Endodermal cell (in vitro differentiated cells): Measurements from ENCODE around the gene PIF1. TPM values are rescaled to one million over a fixed set of nuclear protein-coding genes. Genes with fewer than 3 reads are reported as not detected.

Source experiments
- DNase-seq: peaks from one replicate; pipeline ENCODE4 v3.0.0-alpha.2; 2017
- H3K27ac ChIP-seq: 2 replicates; pipeline ENCODE4 v1.5.1; 2013; ENCODE audit warnings: mild to moderate bottlenecking, low read depth, low read length, moderate library complexity
- H3K27me3 ChIP-seq: 2 replicates; pipeline ENCODE4 v1.6.1; 2013; ENCODE audit warnings: mild to moderate bottlenecking, low read length, moderate library complexity; ENCODE audit not compliant: insufficient read depth, control insufficient read depth, poor library complexity, severe bottlenecking
- H3K36me3 ChIP-seq: 2 replicates; pipeline ENCODE4 v1.7.0; 2013; ENCODE audit warnings: mild to moderate bottlenecking, low read length, moderate library complexity; ENCODE audit not compliant: control insufficient read depth, insufficient read depth
- H3K4me1 ChIP-seq: one replicate; pipeline ENCODE4 v1.7.0; 2013; ENCODE audit warnings: low read length; ENCODE audit not compliant: control insufficient read depth, insufficient read depth
- H3K4me3 ChIP-seq: 2 replicates; pipeline ENCODE4 v1.5.1; 2013; ENCODE audit warnings: mild to moderate bottlenecking, low read length, moderate library complexity
- H3K9ac ChIP-seq: 2 replicates; pipeline ENCODE4 v1.6.1; 2013; ENCODE audit warnings: mild to moderate bottlenecking, low read length, moderate library complexity; ENCODE audit not compliant: poor library complexity, severe bottlenecking; ENCODE audit errors: extremely low read depth
- H3K9me3 ChIP-seq: 2 replicates; pipeline ENCODE4 v1.6.1; 2013; ENCODE audit warnings: mild to moderate bottlenecking, low read length, moderate library complexity; ENCODE audit not compliant: control insufficient read depth
- H3K27ac Mint-ChIP-seq: 2 replicates; pipeline ENCODE4 v1.8.0; 2020; ENCODE audit warnings: mixed read lengths
- H3K27me3 Mint-ChIP-seq: 2 replicates; pipeline ENCODE4 v1.8.0; 2021; ENCODE audit warnings: mild to moderate bottlenecking, mixed read lengths; ENCODE audit not compliant: insufficient read depth
- H3K36me3 Mint-ChIP-seq: 2 replicates; pipeline ENCODE4 v1.8.0; 2020; ENCODE audit warnings: low read depth, mixed read lengths
- H3K4me1 Mint-ChIP-seq: 2 replicates; pipeline ENCODE4 v1.8.0; 2020; ENCODE audit warnings: mixed read lengths
- H3K4me3 Mint-ChIP-seq: 2 replicates; pipeline ENCODE4 v1.8.0; 2020; ENCODE audit warnings: mild to moderate bottlenecking, moderate library complexity, mixed read lengths
- H3K9me3 Mint-ChIP-seq: 2 replicates; pipeline ENCODE4 v1.8.0; 2020; ENCODE audit warnings: mild to moderate bottlenecking, mixed read lengths
- WGBS, 2 experiments: methylation state at CpG; one replicate each; pipeline versions ENCODE4 v1.1.5 to v1.1.7; 2013; ENCODE audit warnings: missing lambda C conversion rate in 2 of 2, mixed read lengths in 1 of 2; ENCODE audit not compliant: insufficient coverage in 1 of 2, insufficient read length in 1 of 2; 5-methylcytosine and 5-hydroxymethylcytosine counted together
- total RNA-seq, 2 donors: library from RNA; stranded (reverse); fragmentation: NEBNext Ultra II Directional in 1 of 2; extraction: Animal tissue kit (Norgen Biotek cat#: 25700) in 1 of 2; gene quantifications; 2 replicates in 1 of 2; 3 replicates in 1 of 2; pipeline ENCODE4 v1.2.1, GENCODE V29; 2021
- TF ChIP-seq, protein P1 (sequence below): fragments of 200-600 bp; sonication (generic); conservative IDR thresholded peaks from 2 replicates; pipeline ENCODE4 v1.5.0; 2021; ENCODE audit warnings: antibody characterized with exemption, mild to moderate bottlenecking

The PIF1 gene
- total RNA-seq, 2 donors from 2014 or later = 60.7 to 64.6 TPM

DNA sequence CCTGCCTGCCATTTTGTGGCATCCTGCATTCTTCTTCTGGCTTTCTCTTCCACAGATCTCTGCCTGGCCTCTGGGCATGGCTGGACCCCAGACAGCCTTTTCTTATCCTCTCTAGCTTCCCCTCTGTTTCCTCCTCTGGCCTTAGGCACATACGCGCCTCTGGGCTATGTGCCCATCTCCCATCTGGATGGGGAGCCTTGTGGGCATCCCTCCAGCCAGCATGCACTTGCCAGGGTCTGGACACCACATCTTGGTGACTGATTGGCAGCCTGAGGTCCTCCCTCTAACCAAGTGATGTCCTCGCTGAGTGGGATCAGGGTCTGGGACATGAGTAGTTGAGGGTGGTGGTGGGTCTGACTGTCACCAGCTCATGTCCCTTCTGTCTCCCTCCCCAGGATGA is 29.1 kb upstream of the PIF1 start:
- Mint-ChIP-seq H3K27ac (peak overlapping the region; percentile 52), H3K36me3 (peaks cover 43% of the 10 kb centered on the region), H3K4me3 (no peak overlapping the region), H3K9me3 (no peaks in the 10 kb centered on the region), H3K27me3 (no peaks in the 10 kb centered on the region), H3K4me1 (peaks cover 18% of the 10 kb centered on the region)
- H3K9me3 ChIP-seq = no peaks in the 10 kb centered on the region
- H3K27ac ChIP-seq = no peak overlapping the region
- TF ChIP-seq, protein P1, sequence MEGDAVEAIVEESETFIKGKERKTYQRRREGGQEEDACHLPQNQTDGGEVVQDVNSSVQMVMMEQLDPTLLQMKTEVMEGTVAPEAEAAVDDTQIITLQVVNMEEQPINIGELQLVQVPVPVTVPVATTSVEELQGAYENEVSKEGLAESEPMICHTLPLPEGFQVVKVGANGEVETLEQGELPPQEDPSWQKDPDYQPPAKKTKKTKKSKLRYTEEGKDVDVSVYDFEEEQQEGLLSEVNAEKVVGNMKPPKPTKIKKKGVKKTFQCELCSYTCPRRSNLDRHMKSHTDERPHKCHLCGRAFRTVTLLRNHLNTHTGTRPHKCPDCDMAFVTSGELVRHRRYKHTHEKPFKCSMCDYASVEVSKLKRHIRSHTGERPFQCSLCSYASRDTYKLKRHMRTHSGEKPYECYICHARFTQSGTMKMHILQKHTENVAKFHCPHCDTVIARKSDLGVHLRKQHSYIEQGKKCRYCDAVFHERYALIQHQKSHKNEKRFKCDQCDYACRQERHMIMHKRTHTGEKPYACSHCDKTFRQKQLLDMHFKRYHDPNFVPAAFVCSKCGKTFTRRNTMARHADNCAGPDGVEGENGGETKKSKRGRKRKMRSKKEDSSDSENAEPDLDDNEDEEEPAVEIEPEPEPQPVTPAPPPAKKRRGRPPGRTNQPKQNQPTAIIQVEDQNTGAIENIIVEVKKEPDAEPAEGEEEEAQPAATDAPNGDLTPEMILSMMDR = no peak
- H3K4me1 ChIP-seq = no peaks in the 10 kb centered on the region
- WGBS, 2 experiments = 83 to 96% methylated on average over 2 to 3 of the region's 3 CpGs
- H3K9ac ChIP-seq = no peak overlapping the region
- DNase-seq = no peak
- H3K27me3 ChIP-seq = no peaks in the 10 kb centered on the region
- H3K36me3 ChIP-seq = peaks cover 48% of the 10 kb centered on the region
- H3K4me3 ChIP-seq = no peak overlapping the region

DNA sequence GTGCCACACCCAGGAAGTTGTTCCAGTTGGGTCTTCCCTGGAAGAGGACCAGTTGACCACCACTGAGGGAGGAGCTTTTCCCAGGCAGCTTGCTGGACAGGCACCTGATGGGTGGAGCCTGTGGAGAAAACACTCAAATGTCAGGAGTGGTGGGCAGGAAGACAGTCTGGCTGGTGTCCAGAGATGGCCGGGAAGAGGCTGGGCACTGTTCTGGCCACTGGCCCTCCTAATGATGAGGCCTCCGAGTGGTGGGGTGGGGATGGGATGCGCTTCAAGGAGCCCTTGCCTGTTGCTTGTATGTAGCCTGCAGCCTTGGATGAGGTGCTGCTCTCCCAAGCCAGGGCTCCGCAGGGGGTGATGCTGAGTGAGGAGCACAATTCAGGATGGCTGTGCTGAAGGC is 28.6 kb upstream of the PIF1 start:
- Histone ChIP-seq H3K9me3 (no peaks in the 10 kb centered on the region), H3K9ac (no peak overlapping the region), H3K36me3 (peaks cover 46% of the 10 kb centered on the region), H3K4me3 (no peak overlapping the region), H3K27ac (no peak overlapping the region), H3K4me1 (no peaks in the 10 kb centered on the region), H3K27me3 (no peaks in the 10 kb centered on the region)
- Mint-ChIP-seq H3K4me3 (no peak overlapping the region), H3K9me3 (no peaks in the 10 kb centered on the region), H3K27ac (no peak overlapping the region), H3K27me3 (no peaks in the 10 kb centered on the region), H3K4me1 (peaks cover 18% of the 10 kb centered on the region), H3K36me3 (peaks cover 44% of the 10 kb centered on the region)
- WGBS, 2 experiments = 79% methylated on average over 4 of the region's 4 CpGs; no CpG with 5 or more reads in 1 of the 2 experiments
- TF ChIP-seq, protein P1 = no peak
- DNase-seq = peak; percentile 37

DNA sequence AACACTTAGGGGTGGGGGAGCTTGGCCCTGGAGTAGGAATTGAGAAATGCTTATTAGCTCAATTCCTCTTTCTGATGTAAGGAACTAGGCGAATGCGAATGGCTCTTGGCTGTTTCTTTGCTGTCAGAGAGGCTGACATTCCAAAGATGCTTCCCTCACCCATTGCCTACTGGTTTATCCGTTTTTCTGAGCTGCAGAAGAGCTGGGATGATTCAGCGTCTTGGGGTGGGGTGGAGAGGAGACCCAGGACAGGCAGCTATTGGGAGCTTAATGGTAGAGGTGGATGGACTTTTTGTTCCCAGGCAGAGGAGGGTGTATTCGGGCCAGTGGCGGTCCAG is 26.0 kb upstream of the PIF1 start:
- H3K36me3 ChIP-seq = peaks cover 30% of the 10 kb centered on the region
- no peak overlapping the region for H3K9ac ChIP-seq
- H3K9me3 ChIP-seq = no peaks in the 10 kb centered on the region
- TF ChIP-seq, protein P1 = no peak
- Mint-ChIP-seq H3K27ac (peak overlapping the region; percentile 1), H3K9me3 (no peaks in the 10 kb centered on the region), H3K4me1 (peaks cover 13% of the 10 kb centered on the region), H3K36me3 (peaks cover 40% of the 10 kb centered on the region), H3K4me3 (no peak overlapping the region), H3K27me3 (no peaks in the 10 kb centered on the region)
- 63 to 80% methylated on average over 2 to 6 of the region's 6 CpGs for WGBS, 2 experiments
- no peak overlapping the region for H3K4me3 ChIP-seq
- DNase-seq = peak; percentile 67
- H3K27ac ChIP-seq = no peak overlapping the region
- no peaks in the 10 kb centered on the region for H3K27me3 ChIP-seq
- no peaks in the 10 kb centered on the region for H3K4me1 ChIP-seq
